GM21737 (cell line): ENCODE data around the gene METAP1D.
"Not testable (repeated sequence)": the region's sequence is repeated elsewhere in the genome, so short reads cannot be mapped to it uniquely, and the experiment has no call there.

Source experiments
- ATAC-seq: cut with Tn5 transposase; IDR thresholded peaks from one replicate; pipeline ENCODE4 v1.9.1; 2021; ENCODE audit warnings: mild to moderate bottlenecking, moderate library complexity; ENCODE audit not compliant: unreplicated experiment

The METAP1D gene

DNA sequence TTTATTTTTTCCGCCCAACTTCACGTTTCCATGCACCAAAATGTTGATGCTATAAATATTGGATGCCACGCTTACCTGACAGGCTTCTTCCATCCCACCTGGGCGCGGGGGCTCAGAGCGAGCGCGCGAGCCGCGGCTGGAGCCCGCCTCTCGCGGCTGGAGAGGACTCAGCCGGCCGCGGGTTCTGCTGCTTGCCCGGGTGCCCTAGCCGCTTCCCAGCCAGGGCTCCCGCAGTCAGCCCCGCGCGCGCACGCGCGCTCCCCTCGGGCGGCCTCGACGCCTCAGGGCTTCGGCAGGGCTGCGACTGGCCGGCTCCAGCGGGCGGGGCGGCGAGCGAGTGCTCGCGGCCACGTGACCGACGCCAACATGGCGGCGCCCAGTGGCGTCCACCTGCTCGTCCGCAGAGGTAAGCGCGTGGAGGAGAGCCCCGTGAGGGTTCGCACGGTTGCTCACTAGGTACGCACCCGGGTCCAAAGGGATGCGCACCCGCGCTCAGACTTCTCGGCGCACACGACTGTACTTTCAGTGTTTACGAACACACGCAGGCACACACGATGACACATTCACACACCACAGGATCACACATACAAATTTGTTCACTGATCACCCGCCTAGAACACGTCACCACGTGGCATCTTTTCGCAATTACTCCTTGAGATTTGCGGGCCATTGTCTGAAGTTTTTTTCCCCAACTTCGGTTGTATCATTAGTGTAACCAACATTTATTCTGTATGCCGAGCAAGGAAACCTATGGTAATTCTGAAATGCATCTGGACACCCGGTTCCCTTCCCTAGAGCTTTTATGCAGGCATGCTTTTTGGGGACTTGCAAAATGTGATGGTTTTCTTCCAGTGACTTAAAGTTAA is at the start of gene METAP1D:
METAP1D (plus strand) TSS at position 350 of the 866 bp plus-strand sequence; CDS start at position 367, 17 bp downstream.
- ATAC-seq: peak; percentile 98

- no peak for ATAC-seq
Measured at GRCh38 chr2:171952276-171952675, 47.5 kb upstream of the METAP1D start.

DNA sequence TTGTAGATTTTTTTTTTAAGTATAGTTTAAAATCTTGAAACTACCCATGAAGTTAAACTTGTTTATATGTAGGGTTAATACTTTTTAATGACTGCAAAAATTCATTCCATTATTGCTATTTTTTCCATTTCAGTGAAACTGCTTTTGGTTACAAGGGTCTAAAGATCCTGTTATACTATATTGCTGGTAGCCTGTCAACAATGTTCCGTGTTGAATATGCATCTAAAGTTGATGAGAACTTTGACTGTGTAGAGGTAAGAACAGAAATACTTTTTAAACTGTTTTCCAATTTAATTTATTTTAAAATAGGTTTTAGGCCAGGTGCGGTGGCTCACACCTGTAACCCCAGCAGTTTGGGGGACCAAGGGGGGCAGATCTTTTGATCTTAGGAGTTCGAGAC is 47.0 kb upstream of the METAP1D start:
- ATAC-seq: no peak

DNA sequence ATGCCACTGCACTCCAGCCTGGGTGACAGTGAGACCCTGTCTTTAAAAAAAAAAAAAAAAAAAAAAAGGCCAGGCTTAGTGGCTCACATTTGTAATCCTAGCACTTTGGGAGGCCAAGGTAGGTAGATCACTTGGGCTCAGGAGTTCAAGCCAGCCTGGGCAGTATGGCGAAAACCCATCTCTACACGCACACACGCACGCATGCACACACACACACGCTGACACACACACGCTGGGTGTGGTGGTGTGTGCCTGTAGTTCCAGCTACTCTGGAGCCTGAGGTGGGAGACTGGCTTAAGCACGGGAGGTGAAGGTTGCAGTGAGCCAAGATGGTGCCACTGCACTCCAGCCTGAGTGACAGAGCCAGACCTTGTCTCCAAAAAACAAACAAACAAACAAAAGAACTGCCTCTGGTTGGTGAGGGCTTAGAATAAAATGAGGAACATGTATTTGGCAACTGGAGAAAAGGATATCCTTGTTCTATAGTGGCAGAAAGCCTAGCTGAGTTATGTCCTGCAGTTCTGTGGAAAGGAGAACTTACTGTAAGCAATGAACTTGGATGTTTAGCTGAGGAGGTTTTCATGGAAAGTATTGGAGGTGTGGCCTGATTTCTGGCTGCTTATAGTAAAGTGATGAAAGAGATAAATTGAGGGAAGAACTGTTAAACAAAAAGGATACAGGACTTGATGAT is 43.5 kb upstream of the METAP1D start:
- no peak for ATAC-seq

- no peak for ATAC-seq
Measured at GRCh38 chr2:171957061-171957460, 42.7 kb upstream of the METAP1D start.

- no peak for ATAC-seq
Measured at GRCh38 chr2:171958475-171958874, 41.3 kb upstream of the METAP1D start.

GRCh38 chr2:171959998-171960397 is 39.8 kb upstream of the METAP1D start:
- ATAC-seq: no peak

DNA sequence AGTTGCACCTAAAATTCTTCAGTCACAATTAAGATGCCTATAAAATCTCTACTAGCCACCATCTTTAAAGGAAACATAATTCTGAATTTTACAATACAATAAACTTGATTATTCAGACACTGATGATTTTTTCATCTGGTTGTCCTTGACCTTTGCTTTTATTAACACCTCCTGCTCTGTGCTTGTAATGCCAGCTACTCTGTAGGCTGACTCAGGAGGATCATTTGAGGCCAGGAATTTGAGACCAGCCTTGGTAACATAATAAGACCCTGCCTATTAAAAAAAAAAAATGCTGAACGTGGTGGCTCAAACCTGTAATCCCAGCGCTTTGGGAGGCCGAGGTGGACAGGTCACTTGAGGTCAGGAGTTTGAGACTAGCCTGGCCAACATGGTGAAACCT is 39.2 kb upstream of the METAP1D start:
- no peak for ATAC-seq

GRCh38 chr2:171963198-171963597 is 36.6 kb upstream of the METAP1D start:
- no peak for ATAC-seq

GRCh38 chr2:171964308-171964707 is 35.4 kb upstream of the METAP1D start:
- no peak for ATAC-seq

- ATAC-seq: no peak
Measured at GRCh38 chr2:171965238-171965637, 34.5 kb upstream of the METAP1D start.

DNA sequence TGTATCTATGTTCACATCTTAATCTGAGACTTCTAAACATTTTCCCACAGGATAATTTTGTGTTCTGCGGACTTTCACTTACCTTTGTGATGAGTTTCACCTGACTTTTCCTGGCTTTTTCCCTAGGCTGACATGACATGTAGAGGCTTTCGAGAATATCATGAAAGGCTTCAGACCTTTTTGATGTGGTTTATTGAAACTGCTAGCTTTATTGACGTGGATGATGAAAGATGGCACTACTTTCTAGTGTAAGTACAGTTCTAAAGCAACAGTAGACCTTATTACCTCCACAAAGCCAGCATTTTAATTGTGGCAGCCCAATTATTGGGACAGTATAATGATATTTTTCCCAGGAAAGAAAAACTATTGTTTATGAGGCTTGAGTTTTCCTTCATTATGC is 34.1 kb upstream of the METAP1D start:
- ATAC-seq: no peak

- no peak for ATAC-seq
Measured at GRCh38 chr2:171966235-171966634, 33.5 kb upstream of the METAP1D start.

GRCh38 chr2:171966688-171967087 is 33.1 kb upstream of the METAP1D start:
- no peak for ATAC-seq

DNA sequence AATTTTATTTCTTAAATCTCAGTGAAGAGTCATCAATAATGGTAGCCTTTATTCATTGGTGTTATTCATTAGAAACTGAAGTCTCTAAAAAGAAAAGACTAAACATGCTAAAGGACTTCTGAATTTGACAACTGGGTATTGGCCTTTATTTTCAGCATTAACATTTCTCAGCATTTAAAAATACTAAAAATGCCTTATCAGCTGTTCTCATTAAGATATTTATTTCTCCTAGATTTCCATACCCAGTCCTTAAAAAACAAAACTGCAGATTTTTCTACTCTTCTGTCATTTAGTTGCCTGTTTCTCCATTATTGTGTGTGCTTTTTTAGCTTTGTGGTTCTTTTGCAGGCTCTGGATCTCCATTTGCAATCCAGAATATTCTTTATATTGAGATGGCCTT is 31.2 kb upstream of the METAP1D start:
- ATAC-seq: no peak

- ATAC-seq: no peak
Measured at GRCh38 chr2:171972329-171972982, 27.3 kb upstream of the METAP1D start.

DNA sequence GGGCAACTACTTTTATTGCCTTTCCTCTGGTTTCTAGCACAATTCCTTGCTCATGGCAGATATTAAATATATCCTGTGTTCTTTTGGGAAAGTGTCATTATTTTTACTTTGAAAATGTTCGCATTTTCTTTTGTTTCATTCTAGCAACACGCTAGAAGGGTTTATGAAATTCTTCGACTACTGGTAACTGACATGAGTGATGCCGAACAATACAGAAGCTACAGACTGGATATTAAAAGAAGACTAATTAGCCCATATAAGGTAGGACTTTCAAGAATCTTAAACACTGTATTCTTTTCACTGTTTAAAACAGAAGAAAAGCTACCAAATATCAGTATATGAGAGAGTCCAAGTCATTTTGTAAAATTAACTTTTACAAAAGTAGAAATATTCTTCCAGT is 20.6 kb upstream of the METAP1D start:
- no peak for ATAC-seq

DNA sequence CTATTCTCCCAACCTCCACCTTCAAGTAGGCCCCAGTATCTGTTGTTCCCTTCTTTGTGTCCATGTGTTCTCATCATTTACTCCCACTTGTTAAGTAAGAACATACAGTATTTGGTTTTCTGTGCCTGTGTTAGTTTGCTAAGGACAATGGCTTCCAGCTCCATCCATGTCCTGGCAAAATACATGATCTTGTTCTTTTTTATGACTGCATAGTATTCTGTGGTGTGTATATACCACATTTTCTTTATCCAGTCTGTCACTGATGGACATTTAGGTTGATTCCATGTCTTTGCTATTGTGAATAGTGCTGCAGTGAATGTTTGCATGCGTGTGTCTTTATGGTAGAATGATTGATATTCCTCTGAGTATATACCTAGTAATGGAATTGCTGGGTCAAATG is 15.8 kb upstream of the METAP1D start:
- ATAC-seq: not testable (repeated sequence)

DNA sequence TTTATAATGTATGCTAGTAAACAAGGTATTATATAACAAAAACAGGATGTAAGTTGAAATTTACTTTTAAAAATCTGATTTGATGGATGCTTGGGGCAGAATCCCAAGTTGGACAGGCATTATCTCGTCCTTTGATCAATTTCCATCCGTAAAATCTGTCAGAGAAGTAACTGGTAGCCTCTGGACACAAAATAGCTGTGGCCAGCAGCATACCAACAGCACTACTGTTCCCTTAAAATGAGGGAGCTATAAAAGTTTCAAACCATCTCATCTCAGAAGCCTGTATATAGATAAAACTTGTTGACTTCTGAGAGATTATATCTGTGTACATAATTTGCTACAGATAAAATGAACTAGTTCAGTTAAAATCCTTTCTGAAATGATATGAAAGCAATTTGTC is 14.7 kb upstream of the METAP1D start:
- ATAC-seq: no peak

DNA sequence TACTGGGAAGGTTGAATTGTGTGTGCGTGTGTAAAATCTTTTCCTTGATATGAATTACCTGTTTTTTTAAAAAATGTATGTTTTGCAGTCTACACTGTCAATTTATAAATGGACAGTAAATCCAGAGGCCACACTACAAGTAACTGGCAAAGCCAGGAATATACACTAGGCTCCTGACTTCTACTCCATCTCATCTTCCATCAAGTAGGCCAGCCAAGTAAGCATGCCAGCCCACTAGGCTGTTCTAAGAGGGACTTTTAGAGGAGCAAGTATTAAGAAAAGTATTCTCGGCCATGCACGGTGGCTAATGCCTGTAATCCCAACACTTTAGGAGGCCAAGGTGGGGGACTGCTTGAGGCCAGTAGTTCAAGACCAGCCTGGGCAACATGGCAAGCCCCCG is 13.0 kb upstream of the METAP1D start:
- ATAC-seq: no peak

DNA sequence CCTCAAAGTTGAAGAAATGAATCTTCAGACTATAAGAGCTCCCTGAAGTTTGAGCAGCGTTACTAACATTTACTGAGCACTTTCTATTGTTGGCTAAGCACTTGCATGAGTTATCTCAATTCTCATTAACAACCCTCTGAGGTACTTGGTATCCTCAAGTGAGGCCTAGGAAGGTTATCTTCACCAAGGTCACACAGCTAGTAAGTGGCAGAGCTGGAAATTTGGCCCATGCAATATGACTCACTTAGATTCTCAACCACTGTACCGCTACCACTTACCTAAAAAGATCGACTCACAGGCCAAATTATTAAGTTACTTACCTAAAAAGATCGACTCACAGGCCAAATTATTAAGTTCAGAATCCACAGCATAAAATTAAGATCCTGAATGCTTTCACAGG is 8.7 kb upstream of the METAP1D start:
- no peak for ATAC-seq

- ATAC-seq: no peak
Measured at GRCh38 chr2:171995586-171995985, 4.2 kb upstream of the METAP1D start.
